Measurements from ENCODE around the gene FADS6.
A peak's percentile ranks its signal among the peaks of the same experiment; 100 is the strongest.

The FADS6 gene

DNA sequence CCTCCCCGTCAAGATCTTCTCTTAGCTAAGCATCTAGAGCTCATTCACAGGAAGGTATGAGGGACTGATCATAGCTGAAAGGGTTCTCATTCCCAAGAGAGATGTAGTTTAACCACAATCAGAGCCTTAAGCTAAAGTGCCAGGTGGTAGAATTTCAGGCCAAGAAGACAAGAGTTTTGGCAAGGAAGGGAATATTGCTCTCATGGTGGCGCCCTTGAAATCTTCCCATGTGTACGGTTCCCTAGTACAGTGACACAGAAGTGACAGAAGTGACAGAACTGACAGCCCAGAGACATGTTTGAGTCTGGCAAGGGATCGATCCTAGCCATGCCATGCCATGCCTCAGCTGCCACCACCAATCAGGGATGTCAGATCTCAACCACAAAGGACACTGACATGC is 36.2 kb downstream of the FADS6 start:
- Histone ChIP-seq H3K36me3 (replicated peaks; ENCODE audit: insufficient read depth, low read length) (no peaks in the 10 kb centered on the region), H3F3A (ENCODE audit: insufficient read depth, low read length) (no peaks in the 10 kb centered on the region), H3K9me2 (replicated peaks; ENCODE audit: insufficient read depth, low read length) (no peaks in the 10 kb centered on the region), H2AFZ (ENCODE audit: low read length) (no peak overlapping the region), H3K4me3 (ENCODE audit: low read length) (no peak overlapping the region), H3K9me3 (replicated peaks; ENCODE audit: insufficient read depth, low read length) (no peaks in the 10 kb centered on the region), H3K27me3 (replicated peaks; ENCODE audit: insufficient read depth, low read length) (peaks cover 75% of the 10 kb centered on the region), H3K79me2 (ENCODE audit: low read length) (no peaks in the 10 kb centered on the region), H3K4me2 (ENCODE audit: low read depth, low read length) (no peak overlapping the region), H3K9ac (ENCODE audit: low read length) (no peak overlapping the region), H3K4me1 (ENCODE audit: low read length) (0 out of 2 replicates have a peak, but pooled peaks cover 4% of the 10 kb centered on the region), H4K20me1 (ENCODE audit: insufficient read depth, low read length) (no peaks in the 10 kb centered on the region), H3K27ac (ENCODE audit: low read length) (no peak overlapping the region)
- TF ChIP-seq EZH2phosphoT487 (IDR thresholded peaks at IDR 0.05; ENCODE audit: low read length) (no peak), EZH2 (optimal IDR thresholded peaks at IDR 0.05; ENCODE audit: low read depth, low read length) (no peak)
- TF ChIP-seq, protein P1, sequence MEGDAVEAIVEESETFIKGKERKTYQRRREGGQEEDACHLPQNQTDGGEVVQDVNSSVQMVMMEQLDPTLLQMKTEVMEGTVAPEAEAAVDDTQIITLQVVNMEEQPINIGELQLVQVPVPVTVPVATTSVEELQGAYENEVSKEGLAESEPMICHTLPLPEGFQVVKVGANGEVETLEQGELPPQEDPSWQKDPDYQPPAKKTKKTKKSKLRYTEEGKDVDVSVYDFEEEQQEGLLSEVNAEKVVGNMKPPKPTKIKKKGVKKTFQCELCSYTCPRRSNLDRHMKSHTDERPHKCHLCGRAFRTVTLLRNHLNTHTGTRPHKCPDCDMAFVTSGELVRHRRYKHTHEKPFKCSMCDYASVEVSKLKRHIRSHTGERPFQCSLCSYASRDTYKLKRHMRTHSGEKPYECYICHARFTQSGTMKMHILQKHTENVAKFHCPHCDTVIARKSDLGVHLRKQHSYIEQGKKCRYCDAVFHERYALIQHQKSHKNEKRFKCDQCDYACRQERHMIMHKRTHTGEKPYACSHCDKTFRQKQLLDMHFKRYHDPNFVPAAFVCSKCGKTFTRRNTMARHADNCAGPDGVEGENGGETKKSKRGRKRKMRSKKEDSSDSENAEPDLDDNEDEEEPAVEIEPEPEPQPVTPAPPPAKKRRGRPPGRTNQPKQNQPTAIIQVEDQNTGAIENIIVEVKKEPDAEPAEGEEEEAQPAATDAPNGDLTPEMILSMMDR (IDR thresholded peaks at IDR 0.05; ENCODE audit: low read length), result no peak
- DNase-seq, result no peak

DNA sequence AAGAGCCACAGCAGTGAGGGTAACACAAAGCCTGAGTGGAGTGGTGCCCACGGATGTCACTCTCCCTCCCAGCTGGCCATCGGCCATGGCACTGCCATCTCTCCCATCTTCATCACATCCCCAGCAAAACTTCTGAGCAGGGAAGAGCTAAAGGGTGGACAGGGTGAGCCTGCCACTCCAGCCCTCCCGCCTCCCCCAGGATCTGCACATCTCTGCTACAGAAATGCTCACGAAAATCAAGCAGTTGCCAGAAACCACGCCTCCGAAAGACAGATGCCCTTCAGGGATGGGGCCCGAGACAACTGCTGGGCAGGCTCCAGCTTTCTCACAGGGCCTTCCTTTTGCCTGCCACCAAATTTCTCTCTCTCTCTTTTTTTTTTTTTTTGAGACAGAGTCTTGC is 37.3 kb downstream of the FADS6 start:
- Histone ChIP-seq H4K20me1 (ENCODE audit: insufficient read depth, low read length) (no peaks in the 10 kb centered on the region), H3K9me3 (replicated peaks; ENCODE audit: insufficient read depth, low read length) (no peaks in the 10 kb centered on the region), H3F3A (ENCODE audit: insufficient read depth, low read length) (no peaks in the 10 kb centered on the region), H3K36me3 (replicated peaks; ENCODE audit: insufficient read depth, low read length) (no peaks in the 10 kb centered on the region), H3K4me2 (ENCODE audit: low read depth, low read length) (no peak overlapping the region), H3K27ac (ENCODE audit: low read length) (no peak overlapping the region), H3K27me3 (replicated peaks; ENCODE audit: insufficient read depth, low read length) (peaks cover 68% of the 10 kb centered on the region), H3K9ac (ENCODE audit: low read length) (no peak overlapping the region), H3K9me2 (replicated peaks; ENCODE audit: insufficient read depth, low read length) (no peaks in the 10 kb centered on the region), H3K79me2 (ENCODE audit: low read length) (no peaks in the 10 kb centered on the region), H2AFZ (ENCODE audit: low read length) (no peak overlapping the region), H3K4me1 (ENCODE audit: low read length) (0 out of 2 replicates have a peak, but pooled peaks cover 4% of the 10 kb centered on the region), H3K4me3 (ENCODE audit: low read length) (no peak overlapping the region)
- DNase-seq, result peak; percentile 38
- TF ChIP-seq, protein P1 (IDR thresholded peaks at IDR 0.05; ENCODE audit: low read length), result no peak
- TF ChIP-seq EZH2phosphoT487 (IDR thresholded peaks at IDR 0.05; ENCODE audit: low read length), result no peak
- TF ChIP-seq EZH2 (optimal IDR thresholded peaks at IDR 0.05; ENCODE audit: low read depth, low read length), result no peak

DNA sequence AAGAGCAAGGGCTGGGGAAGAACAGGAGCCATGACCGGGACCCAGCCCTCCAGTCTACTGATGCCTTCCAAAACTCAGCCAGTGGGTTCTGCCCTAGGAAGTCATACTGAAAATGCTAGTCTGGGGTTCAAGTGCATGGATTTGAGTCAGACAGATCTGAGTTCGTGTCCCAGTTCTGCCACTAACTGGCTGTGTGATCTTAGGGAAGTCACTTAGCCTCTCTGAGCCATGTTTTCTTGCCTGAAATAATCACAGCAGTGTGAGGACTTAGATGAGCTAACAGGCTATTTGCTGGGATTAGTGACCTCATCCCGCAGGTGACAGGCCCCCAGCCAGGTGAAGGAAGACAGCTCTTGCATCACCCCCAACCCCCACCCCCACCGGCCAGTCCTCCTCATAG is 38.1 kb downstream of the FADS6 start:
- DNase-seq, result no peak
- H2AFZ ChIP-seq (ENCODE audit: low read length), result no peak overlapping the region
- no peak for TF ChIP-seq EZH2phosphoT487 (IDR thresholded peaks at IDR 0.05; ENCODE audit: low read length)
- TF ChIP-seq, protein P1 (IDR thresholded peaks at IDR 0.05; ENCODE audit: low read length), result no peak
- no peak for TF ChIP-seq EZH2 (optimal IDR thresholded peaks at IDR 0.05; ENCODE audit: low read depth, low read length)
- 0 out of 2 replicates have a peak, but pooled peaks cover 4% of the 10 kb centered on the region for H3K4me1 ChIP-seq (ENCODE audit: low read length)
- H3K27ac ChIP-seq (ENCODE audit: low read length), result no peak overlapping the region
- no peaks in the 10 kb centered on the region for H3F3A ChIP-seq (ENCODE audit: insufficient read depth, low read length)
- H3K36me3 ChIP-seq (replicated peaks; ENCODE audit: insufficient read depth, low read length), result no peaks in the 10 kb centered on the region
- H3K9ac ChIP-seq (ENCODE audit: low read length), result no peak overlapping the region
- no peaks in the 10 kb centered on the region for H3K9me3 ChIP-seq (replicated peaks; ENCODE audit: insufficient read depth, low read length)
- no peaks in the 10 kb centered on the region for H3K79me2 ChIP-seq (ENCODE audit: low read length)
- H4K20me1 ChIP-seq (ENCODE audit: insufficient read depth, low read length), result no peaks in the 10 kb centered on the region
- H3K4me3 ChIP-seq (ENCODE audit: low read length), result no peak overlapping the region
- peaks cover 60% of the 10 kb centered on the region for H3K27me3 ChIP-seq (replicated peaks; ENCODE audit: insufficient read depth, low read length)
- H3K4me2 ChIP-seq (ENCODE audit: low read depth, low read length), result no peak overlapping the region
- H3K9me2 ChIP-seq (replicated peaks; ENCODE audit: insufficient read depth, low read length), result no peaks in the 10 kb centered on the region
